Smooth muscle cell (in vitro differentiated cells): ENCODE results near the gene TECPR2. TPM values are rescaled to one million over a fixed set of nuclear protein-coding genes. Genes with fewer than 3 reads are reported as not detected.
"Not testable (repeated sequence)": the region's sequence is repeated elsewhere in the genome, so short reads cannot be mapped to it uniquely, and the experiment has no call there.

Experiments used
- DNase-seq: peaks from one replicate; lab custom pipeline; 2025; ENCODE audit not compliant: unreplicated experiment; lab: John Stamatoyannopoulos, UW
- H2AFZ ChIP-seq: fragments of 200-600 bp; sonication (generic); 2 replicates; pipeline ENCODE4 v1.6.0; 2016; ENCODE audit warnings: antibody characterized with exemption, low read depth, mild to moderate bottlenecking
- H3F3A ChIP-seq: fragments of 200-600 bp; sonication (generic); 2 replicates; pipeline ENCODE4 v1.6.0; 2017; ENCODE audit warnings: antibody characterized with exemption, low read depth
- H3K27ac ChIP-seq: fragments of 200-600 bp; sonication (generic); 2 replicates; pipeline ENCODE4 v1.5.1; 2016; ENCODE audit warnings: low read depth, mild to moderate bottlenecking
- H3K27me3 ChIP-seq: fragments of 200-600 bp; sonication (generic); 2 replicates; pipeline ENCODE4 v1.6.1; 2016; ENCODE audit warnings: low read depth, mild to moderate bottlenecking
- H3K36me3 ChIP-seq: fragments of 200-600 bp; sonication (generic); 2 replicates; pipeline ENCODE4 v1.5.1; 2016; ENCODE audit warnings: low read depth
- H3K4me1 ChIP-seq: fragments of 200-600 bp; sonication (generic); 2 replicates; pipeline ENCODE4 v1.5.1; 2016; ENCODE audit warnings: low read depth
- H3K4me2 ChIP-seq: fragments of 200-600 bp; sonication (generic); 2 replicates; pipeline ENCODE4 v1.6.0; 2016; ENCODE audit warnings: mild to moderate bottlenecking
- H3K4me3 ChIP-seq: fragments of 200-600 bp; sonication (generic); 2 replicates; pipeline ENCODE4 v1.5.1; 2016; ENCODE audit warnings: mild to moderate bottlenecking
- H3K79me2 ChIP-seq: fragments of 200-600 bp; sonication (generic); 2 replicates; pipeline ENCODE4 v1.6.0; 2016; ENCODE audit warnings: low read depth, mild to moderate bottlenecking
- H3K9ac ChIP-seq: fragments of 200-600 bp; sonication (generic); 2 replicates; pipeline ENCODE4 v1.6.0; 2016; ENCODE audit warnings: low read depth
- H3K9me3 ChIP-seq: fragments of 200-600 bp; sonication (generic); replicated peaks from 2 replicates; pipeline ENCODE4 v1.5.1; 2016; ENCODE audit warnings: low read depth
- H4K20me1 ChIP-seq: fragments of 200-600 bp; sonication (generic); 2 replicates; pipeline ENCODE4 v1.6.0; 2016; ENCODE audit warnings: low read depth
- CTCF ChIP-seq: fragments of 200-600 bp; sonication (generic); IDR thresholded peaks from 2 replicates; pipeline ENCODE4 v1.5.1; 2017; ENCODE audit warnings: borderline replicate concordance, mild to moderate bottlenecking, antibody characterized with exemption; ENCODE audit not compliant: insufficient read depth, poor library complexity, severe bottlenecking
- WGBS: methylation state at CpG from one replicate; pipeline ENCODE4 v1.1.7; 2016; ENCODE audit warnings: low lambda C conversion rate; 5-methylcytosine and 5-hydroxymethylcytosine counted together
- polyA plus RNA-seq: library from polyadenylated mRNA; unstranded; fragments of >200 nt; fragmentation: Nextera tagmentation; extraction: Ambion mirVana; gene quantifications from 2 replicates; pipeline ENCODE4 v1.2.1, GENCODE V29; 2016
- total RNA-seq: library from RNA; depleted of rRNA; stranded (reverse); fragments of >200 nt; gene quantifications from 2 replicates; pipeline ENCODE4 v1.2.3, GENCODE V29; 2014

TECPR2 gene
- total and polyA plus RNA-seq, 2 experiments from 2014 or later = 11.0 to 12.2 TPM

DNA sequence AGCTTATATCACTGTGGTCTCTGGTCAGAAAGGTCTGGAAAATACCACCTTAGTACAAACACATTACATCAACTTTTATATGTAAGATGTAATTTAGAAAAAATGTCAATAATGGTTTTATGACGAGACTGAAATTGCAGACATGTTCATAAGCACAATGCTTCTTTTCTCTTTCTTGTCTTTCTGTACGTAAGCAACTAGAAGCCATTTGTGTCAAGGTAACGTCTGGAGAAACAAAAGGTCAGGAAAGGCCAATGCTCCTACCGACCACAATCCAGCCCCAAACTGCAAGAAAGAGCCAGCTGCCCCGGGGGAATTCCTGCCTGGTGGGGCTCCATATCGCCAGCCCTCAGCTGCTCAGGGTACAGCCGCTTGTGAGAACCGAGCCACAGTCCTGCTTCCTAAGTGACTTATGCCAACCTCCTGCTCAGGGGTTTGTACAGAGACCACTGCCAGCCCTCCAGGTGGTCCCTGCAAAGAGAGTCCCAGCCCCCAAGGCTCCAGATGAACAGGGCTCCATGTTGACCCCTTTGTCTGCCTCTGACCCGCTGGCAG lies 36.9 kb upstream of the TECPR2 start:
- WGBS = 84% methylated on average over 9 of the region's 9 CpGs
- Histone ChIP-seq H3K27me3 (no peaks in the 10 kb centered on the region), H3K4me2 (no peak overlapping the region), H3K36me3 (no peaks in the 10 kb centered on the region), H3K9ac (no peak overlapping the region), H3K9me3 (no peaks in the 10 kb centered on the region), H3K4me3 (no peak overlapping the region), H3F3A (no peaks in the 10 kb centered on the region), H2AFZ (no peak overlapping the region), H3K27ac (no peak overlapping the region), H3K79me2 (no peaks in the 10 kb centered on the region), H4K20me1 (no peaks in the 10 kb centered on the region), H3K4me1 (peaks cover 1% of the 10 kb centered on the region)
- TF ChIP-seq CTCF = no peak
- no peak for DNase-seq

DNA sequence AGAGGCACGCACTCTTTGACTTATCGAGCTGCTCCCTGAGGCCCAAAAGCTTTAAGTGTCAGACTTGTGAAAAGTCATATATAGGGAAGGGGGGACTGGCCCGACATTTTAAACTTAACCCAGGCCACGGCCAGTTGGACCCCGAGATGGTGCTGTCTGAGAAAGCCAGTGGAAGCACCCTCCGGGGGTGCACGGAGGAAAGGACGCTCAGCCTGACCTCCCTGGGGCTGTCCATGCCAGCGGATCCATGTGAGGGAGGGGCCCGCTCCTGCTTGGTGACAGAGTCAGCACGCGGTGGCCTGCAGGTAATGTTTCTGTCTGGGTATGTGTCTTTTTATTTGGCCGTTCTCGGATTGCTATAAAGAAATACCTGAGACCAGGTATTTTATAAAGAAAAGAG lies 36.2 kb upstream of the TECPR2 start:
- WGBS = 96% methylated on average over 14 of the region's 14 CpGs
- H3K79me2 ChIP-seq = no peaks in the 10 kb centered on the region

DNA sequence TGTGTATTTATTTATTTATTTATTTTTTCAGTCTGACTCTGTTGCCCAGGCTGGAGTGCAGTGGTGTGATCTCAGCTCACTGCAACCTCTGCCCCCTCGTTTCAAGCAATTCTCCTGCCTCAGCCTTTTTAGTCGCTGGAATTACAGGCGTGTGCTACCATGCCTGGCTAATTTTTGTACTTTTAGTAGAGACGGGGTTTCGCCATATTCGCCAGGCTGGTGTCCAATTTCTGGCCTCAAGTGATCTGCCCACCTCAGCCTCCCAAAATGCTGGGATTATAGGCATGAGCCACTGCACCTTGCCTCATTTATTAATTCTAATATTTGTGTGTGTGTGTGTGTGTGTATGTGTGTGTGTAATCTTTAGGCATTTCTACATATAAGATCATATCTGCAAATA lies 33.4 kb upstream of the TECPR2 start:
- not testable (repeated sequence) for H3K4me1 ChIP-seq, H3K27ac ChIP-seq, H3K27me3 ChIP-seq, DNase-seq, H3K9ac ChIP-seq, H4K20me1 ChIP-seq, H3K36me3 ChIP-seq, H3K9me3 ChIP-seq, H3F3A ChIP-seq, H2AFZ ChIP-seq, H3K4me3 ChIP-seq, H3K4me2 ChIP-seq, H3K79me2 ChIP-seq
- WGBS = 95% methylated on average over 6 of the region's 6 CpGs

More for the DNA sequence above, 36.2 kb upstream of the TECPR2 start:
- H3K9me3 ChIP-seq = no peaks in the 10 kb centered on the region
- H3K27me3 ChIP-seq = no peaks in the 10 kb centered on the region
- H3K27ac ChIP-seq = no peak overlapping the region
- H3F3A ChIP-seq = no peaks in the 10 kb centered on the region
- no peak overlapping the region for H3K9ac ChIP-seq
- TF ChIP-seq CTCF = no peak
- H3K4me1 ChIP-seq = no peaks in the 10 kb centered on the region
- H4K20me1 ChIP-seq = no peaks in the 10 kb centered on the region
- H3K36me3 ChIP-seq = no peaks in the 10 kb centered on the region
- H3K4me3 ChIP-seq = no peak overlapping the region
- H2AFZ ChIP-seq = no peak overlapping the region
- no peak for DNase-seq
- H3K4me2 ChIP-seq = no peak overlapping the region

GRCh38 chr14:102330806-102331205 lies 31.9 kb upstream of the TECPR2 start:
- no peak for TF ChIP-seq CTCF
- no peaks in the 10 kb centered on the region for H3K4me1 ChIP-seq
- no peaks in the 10 kb centered on the region for H3K9me3 ChIP-seq
- no peaks in the 10 kb centered on the region for H3K79me2 ChIP-seq
- H2AFZ ChIP-seq = no peak overlapping the region
- H3F3A ChIP-seq = no peaks in the 10 kb centered on the region
- no peaks in the 10 kb centered on the region for H3K36me3 ChIP-seq
- no peaks in the 10 kb centered on the region for H4K20me1 ChIP-seq
- no peak for DNase-seq
- no peak overlapping the region for H3K4me3 ChIP-seq
- H3K27me3 ChIP-seq = no peaks in the 10 kb centered on the region
- H3K27ac ChIP-seq = no peak overlapping the region
- H3K4me2 ChIP-seq = no peak overlapping the region
- H3K9ac ChIP-seq = no peak overlapping the region
- WGBS = 92% methylated on average over 8 of the region's 8 CpGs
